GM21737 (cell line): Measurements from ENCODE around the gene PCYT1A.
"Not testable (repeated sequence)": the region's sequence is repeated elsewhere in the genome, so short reads cannot be mapped to it uniquely, and the experiment has no call there.

Experiments
- ATAC-seq: cut with Tn5 transposase; IDR thresholded peaks from one replicate; pipeline ENCODE4 v1.9.1; 2021; ENCODE audit warnings: mild to moderate bottlenecking, moderate library complexity; ENCODE audit not compliant: unreplicated experiment

PCYT1A gene

GRCh38 chr3:196288141-196288460 is 575 bp upstream of the PCYT1A start:
- ATAC-seq = no peak

- peak; percentile 22 for ATAC-seq
These were observed 461 bp downstream of the PCYT1A start for GRCh38 chr3:196287090-196287439.

- ATAC-seq = no peak
These were observed 3.1 kb downstream of the PCYT1A start for GRCh38 chr3:196284396-196284795.

GRCh38 chr3:196281962-196282361 is 5.6 kb downstream of the PCYT1A start:
- no peak for ATAC-seq

GRCh38 chr3:196280689-196281440 is 6.7 kb downstream of the PCYT1A start:
- ATAC-seq = no peak

- no peak for ATAC-seq
These were observed 12.4 kb downstream of the PCYT1A start for GRCh38 chr3:196275126-196275525.

- ATAC-seq = no peak
These were observed 12.9 kb downstream of the PCYT1A start for GRCh38 chr3:196274585-196274984.

GRCh38 chr3:196273655-196274054 is 13.9 kb downstream of the PCYT1A start:
- no peak for ATAC-seq

GRCh38 chr3:196272826-196273225 is 14.7 kb downstream of the PCYT1A start:
- ATAC-seq = no peak

- no peak for ATAC-seq
These were observed 17.0 kb downstream of the PCYT1A start for GRCh38 chr3:196270499-196270898.

- no peak for ATAC-seq
These were observed 19.0 kb downstream of the PCYT1A start for GRCh38 chr3:196268284-196269163.

GRCh38 chr3:196263819-196264218 is 23.7 kb downstream of the PCYT1A start:
- ATAC-seq = no peak

GRCh38 chr3:196260784-196261183 is 26.7 kb downstream of the PCYT1A start:
- ATAC-seq = no peak

GRCh38 chr3:196255776-196256175 is 31.8 kb downstream of the PCYT1A start:
- ATAC-seq = no peak

GRCh38 chr3:196254376-196255283 is 32.9 kb downstream of the PCYT1A start:
- ATAC-seq = no peak

GRCh38 chr3:196251918-196252317 is 35.6 kb downstream of the PCYT1A start:
- no peak for ATAC-seq

- no peak for ATAC-seq
These were observed 40.8 kb downstream of the PCYT1A start for GRCh38 chr3:196246612-196247308.

GRCh38 chr3:196244166-196244565 is 43.4 kb downstream of the PCYT1A start:
- not testable (repeated sequence) for ATAC-seq

GRCh38 chr3:196241704-196242103 is 45.8 kb downstream of the PCYT1A start:
- no peak for ATAC-seq

GRCh38 chr3:196240424-196240823 is 47.1 kb downstream of the PCYT1A start:
- ATAC-seq = no peak
